ENCODE data around the gene BCL7A.

BCL7A gene

DNA sequence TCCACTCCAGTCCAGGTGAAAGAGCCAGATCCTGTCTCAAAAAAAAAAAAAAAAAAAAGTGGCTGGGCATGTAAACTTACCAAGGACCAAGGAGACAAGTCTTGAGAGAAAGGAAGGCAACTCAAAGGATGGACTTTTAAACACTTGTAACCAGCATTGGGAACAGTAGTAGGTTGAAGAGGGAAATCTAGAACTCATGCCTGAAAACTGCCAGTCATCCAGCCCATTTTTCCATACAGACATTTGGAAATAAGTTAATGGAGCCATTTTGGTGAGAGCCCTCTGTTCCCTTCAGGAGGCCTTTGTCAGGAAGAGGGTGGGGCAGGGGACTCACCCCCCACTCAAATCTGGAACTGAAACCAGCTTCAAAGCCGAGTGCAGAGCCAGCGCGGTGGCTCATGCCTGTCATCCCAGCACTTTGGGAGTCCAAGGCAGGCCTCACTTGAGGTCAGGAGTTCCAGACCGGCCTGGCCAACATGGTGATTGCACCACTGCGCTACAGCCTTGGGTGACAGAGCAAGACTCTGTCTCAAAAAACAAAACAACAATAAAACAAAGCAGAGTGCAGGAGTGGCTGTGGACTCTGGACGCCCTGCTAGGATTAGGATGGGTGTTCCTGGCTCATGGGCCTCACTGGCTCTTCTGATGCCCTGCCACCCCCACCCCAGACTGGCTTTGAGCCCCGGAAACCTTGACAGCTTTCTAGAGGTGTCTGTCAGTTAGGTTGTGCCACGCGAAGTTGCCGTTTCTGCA lies 55.2 kb downstream of the BCL7A start:
- TF ChIP-seq SIN3A (IDR thresholded peaks at IDR 0.05; ENCODE audit: borderline replicate concordance, insufficient read depth, low read length) = no peak
- no peak for TF ChIP-seq FOXP2 (optimal IDR thresholded peaks at IDR 0.05; ENCODE audit: borderline replicate concordance, extremely low read depth, extremely low read length, insufficient read depth)
- TF ChIP-seq TAF1 (IDR thresholded peaks at IDR 0.05; ENCODE audit: borderline replicate concordance, insufficient read depth, low read length) = no peak
- TF ChIP-seq POLR2AphosphoS5 (IDR thresholded peaks at IDR 0.05; ENCODE audit: low read depth, low read length) = no peak
- TF ChIP-seq, protein P1, sequence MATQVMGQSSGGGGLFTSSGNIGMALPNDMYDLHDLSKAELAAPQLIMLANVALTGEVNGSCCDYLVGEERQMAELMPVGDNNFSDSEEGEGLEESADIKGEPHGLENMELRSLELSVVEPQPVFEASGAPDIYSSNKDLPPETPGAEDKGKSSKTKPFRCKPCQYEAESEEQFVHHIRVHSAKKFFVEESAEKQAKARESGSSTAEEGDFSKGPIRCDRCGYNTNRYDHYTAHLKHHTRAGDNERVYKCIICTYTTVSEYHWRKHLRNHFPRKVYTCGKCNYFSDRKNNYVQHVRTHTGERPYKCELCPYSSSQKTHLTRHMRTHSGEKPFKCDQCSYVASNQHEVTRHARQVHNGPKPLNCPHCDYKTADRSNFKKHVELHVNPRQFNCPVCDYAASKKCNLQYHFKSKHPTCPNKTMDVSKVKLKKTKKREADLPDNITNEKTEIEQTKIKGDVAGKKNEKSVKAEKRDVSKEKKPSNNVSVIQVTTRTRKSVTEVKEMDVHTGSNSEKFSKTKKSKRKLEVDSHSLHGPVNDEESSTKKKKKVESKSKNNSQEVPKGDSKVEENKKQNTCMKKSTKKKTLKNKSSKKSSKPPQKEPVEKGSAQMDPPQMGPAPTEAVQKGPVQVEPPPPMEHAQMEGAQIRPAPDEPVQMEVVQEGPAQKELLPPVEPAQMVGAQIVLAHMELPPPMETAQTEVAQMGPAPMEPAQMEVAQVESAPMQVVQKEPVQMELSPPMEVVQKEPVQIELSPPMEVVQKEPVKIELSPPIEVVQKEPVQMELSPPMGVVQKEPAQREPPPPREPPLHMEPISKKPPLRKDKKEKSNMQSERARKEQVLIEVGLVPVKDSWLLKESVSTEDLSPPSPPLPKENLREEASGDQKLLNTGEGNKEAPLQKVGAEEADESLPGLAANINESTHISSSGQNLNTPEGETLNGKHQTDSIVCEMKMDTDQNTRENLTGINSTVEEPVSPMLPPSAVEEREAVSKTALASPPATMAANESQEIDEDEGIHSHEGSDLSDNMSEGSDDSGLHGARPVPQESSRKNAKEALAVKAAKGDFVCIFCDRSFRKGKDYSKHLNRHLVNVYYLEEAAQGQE (IDR thresholded peaks at IDR 0.05; ENCODE audit: insufficient read depth in 1 of 2, low read depth in 2 of 2, low read length in 2 of 2) = no peak

DNA sequence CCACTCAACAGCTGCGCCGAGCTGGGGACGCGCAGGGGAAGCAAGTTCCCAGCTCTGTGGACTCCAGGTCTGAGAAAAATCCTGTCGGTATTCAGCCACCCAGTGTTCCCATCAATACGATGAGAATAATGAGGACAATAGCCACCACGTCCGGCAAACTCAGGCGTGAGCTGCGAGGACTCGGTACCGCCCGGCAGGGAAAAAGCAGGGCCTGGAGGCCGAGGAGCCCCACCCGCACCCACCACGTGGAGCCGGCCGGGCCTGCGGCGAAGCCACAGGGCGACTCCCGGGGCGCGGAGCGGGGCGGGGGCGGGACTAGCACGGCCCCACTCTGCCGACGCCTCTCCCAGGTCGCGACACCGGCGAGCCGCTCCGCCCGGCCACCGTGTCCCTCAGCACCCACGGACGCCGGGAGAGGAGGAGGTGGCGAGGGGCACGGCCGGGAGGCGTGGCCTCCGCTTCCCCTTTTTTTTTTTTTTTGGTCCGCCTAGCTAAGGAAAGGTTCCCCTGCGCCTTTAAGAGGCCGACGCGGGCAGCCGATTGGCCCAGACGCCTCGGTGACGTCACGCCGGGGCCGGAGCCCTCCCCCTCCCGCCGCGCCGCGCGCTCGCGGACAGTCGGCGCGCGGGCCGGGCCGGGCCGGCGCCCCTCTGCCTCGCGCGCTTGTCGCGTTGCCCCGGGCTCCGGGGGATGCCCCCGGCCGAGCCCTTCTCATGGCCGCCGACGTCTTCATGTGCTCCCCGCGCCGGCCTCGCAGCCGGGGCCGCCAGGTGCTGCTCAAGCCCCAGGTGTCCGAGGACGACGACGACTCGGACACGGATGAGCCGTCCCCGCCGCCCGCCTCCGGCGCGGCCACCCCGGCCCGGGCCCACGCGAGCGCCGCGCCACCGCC lies 56.7 kb downstream of the BCL7A start, which contains the start of gene MLXIP:
Gene MLXIP (plus strand): TSS at position 616 of the 892 bp plus-strand sequence. CDS start 98 bp downstream, at position 714.
- TF ChIP-seq, protein P1 (IDR thresholded peaks at IDR 0.05; ENCODE audit: insufficient read depth in 1 of 2, low read depth in 2 of 2, low read length in 2 of 2) = no peak
- TF ChIP-seq TAF1 (IDR thresholded peaks at IDR 0.05; ENCODE audit: borderline replicate concordance, insufficient read depth, low read length) (peak; percentile 73; the same call in 1 of the 2 replicates), POLR2AphosphoS5 (IDR thresholded peaks at IDR 0.05; ENCODE audit: low read depth, low read length) (peak; percentile 76), FOXP2 (optimal IDR thresholded peaks at IDR 0.05; ENCODE audit: borderline replicate concordance, extremely low read depth, extremely low read length, insufficient read depth) (no peak), SIN3A (IDR thresholded peaks at IDR 0.05; ENCODE audit: borderline replicate concordance, insufficient read depth, low read length) (0 out of 2 replicates have a peak, but pooled peaks have one; percentile 9)

DNA sequence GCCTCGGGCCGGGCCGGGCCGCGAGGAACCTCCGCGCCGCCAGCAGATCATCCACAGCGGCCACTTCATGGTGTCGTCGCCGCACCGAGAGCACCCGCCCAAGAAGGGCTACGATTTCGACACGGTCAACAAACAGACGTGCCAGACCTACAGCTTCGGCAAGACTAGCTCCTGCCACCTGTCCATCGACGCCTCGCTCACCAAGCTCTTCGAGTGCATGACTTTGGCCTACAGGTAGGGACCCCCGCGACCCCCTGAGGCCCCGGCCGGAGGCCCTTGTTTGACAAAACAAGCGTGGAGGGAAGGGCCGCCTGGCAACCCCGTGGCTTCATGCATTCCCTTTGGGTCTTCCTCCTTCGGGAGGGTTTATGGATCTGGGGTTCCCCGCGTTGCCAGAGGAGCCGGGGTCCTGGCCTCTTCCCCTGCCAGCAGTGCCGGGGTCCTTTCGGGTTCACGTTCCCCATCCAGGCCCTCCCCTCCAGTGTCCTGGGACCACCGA lies 57.4 kb downstream of the BCL7A start:
- TF ChIP-seq TAF1 (IDR thresholded peaks at IDR 0.05; ENCODE audit: borderline replicate concordance, insufficient read depth, low read length) = no peak
- no peak for TF ChIP-seq SIN3A (IDR thresholded peaks at IDR 0.05; ENCODE audit: borderline replicate concordance, insufficient read depth, low read length)
- TF ChIP-seq POLR2AphosphoS5 (IDR thresholded peaks at IDR 0.05; ENCODE audit: low read depth, low read length) = no peak
- no peak for TF ChIP-seq FOXP2 (optimal IDR thresholded peaks at IDR 0.05; ENCODE audit: borderline replicate concordance, extremely low read depth, extremely low read length, insufficient read depth)
- TF ChIP-seq, protein P1 (IDR thresholded peaks at IDR 0.05; ENCODE audit: insufficient read depth in 1 of 2, low read depth in 2 of 2, low read length in 2 of 2) = no peak

DNA sequence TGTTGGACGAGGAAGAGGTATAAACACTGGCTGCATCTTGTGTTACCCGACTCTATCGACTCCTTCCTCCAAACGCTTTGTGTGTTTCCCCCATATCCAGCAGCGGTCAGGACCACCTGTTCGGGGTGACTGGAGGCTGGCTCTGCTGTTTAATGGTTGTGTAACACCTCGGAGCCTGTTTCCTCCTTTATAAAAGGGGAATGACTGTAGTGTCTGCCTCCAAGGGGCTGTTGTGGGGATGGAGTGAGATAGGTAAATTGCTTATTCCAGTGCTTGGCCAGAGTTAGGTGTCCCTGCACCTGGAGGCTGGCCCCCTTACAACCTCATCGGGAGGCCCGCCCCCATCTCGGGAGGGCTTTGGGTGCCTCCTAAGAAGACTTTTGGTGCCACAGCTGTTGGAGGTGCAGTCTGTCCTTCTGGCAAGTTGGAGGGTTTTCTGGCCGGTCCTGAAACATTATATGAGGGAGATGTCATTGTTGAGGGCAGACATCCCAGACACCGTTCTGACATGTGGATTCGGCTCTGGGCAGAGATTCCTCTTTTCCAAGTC lies 57.9 kb downstream of the BCL7A start:
- TF ChIP-seq POLR2AphosphoS5 (IDR thresholded peaks at IDR 0.05; ENCODE audit: low read depth, low read length) = no peak
- no peak for TF ChIP-seq FOXP2 (optimal IDR thresholded peaks at IDR 0.05; ENCODE audit: borderline replicate concordance, extremely low read depth, extremely low read length, insufficient read depth)
- no peak for TF ChIP-seq SIN3A (IDR thresholded peaks at IDR 0.05; ENCODE audit: borderline replicate concordance, insufficient read depth, low read length)
- no peak for TF ChIP-seq TAF1 (IDR thresholded peaks at IDR 0.05; ENCODE audit: borderline replicate concordance, insufficient read depth, low read length)
- TF ChIP-seq, protein P1 (IDR thresholded peaks at IDR 0.05; ENCODE audit: insufficient read depth in 1 of 2, low read depth in 2 of 2, low read length in 2 of 2) = no peak
